Measurements from ENCODE around the gene NEK1. TPM values are rescaled to one million over a fixed set of nuclear protein-coding genes. Genes with fewer than 3 reads are reported as not detected.

NEK1 gene
- total and polyA plus RNA-seq, 2 of the 4 experiments (the other 2 are of a cell fraction) = 3.3 to 3.9 TPM

DNA sequence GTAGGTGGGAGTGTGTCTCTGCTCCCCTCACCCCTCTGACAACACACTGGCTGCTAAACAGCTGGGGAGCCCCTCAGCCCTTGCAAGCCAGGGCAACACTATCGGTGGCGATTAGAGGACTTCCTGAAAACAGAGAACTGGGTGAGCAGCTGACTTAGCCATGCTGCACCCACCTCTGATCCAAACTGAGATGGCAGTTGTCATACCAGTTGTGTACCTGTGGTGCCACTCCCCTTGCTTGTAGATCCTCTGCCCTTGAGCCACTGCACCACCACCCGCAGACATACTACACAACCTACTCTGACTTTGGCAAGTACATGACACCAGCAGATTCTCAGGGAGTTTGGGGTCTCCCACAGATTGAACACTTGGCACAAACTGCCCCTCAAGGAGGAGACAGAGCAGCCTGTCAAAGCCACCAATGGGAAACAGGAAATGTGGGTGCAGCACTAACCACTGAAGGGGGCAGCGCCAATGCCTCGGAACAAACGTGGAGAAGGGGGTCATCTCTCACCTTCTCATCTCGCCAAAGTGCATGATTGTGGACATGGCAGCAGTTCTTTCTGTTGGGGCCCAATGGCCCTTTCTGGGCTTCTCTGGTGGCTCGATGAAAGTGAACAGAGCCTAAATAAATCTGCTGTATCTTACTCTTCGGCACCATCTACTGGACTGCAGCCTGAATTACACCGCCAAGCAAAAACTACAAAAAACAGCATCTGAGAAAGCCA lies 119.8 kb downstream of the NEK1 start:
- Histone ChIP-seq H3K9me3 (ENCODE audit: control insufficient read depth, insufficient read depth, low read length) (no peaks in the 10 kb centered on the region), H3K14ac (replicated peaks; ENCODE audit: low read depth, low read length) (no peak overlapping the region), H3K27ac (ENCODE audit: insufficient read depth, low read length) (no peak overlapping the region), H3K9ac (ENCODE audit: low read depth, low read length) (no peak overlapping the region), H3K18ac (ENCODE audit: low read depth, low read length) (no peak overlapping the region), H3K9me1 (ENCODE audit: insufficient read depth, low read length) (peaks cover 8% of the 10 kb centered on the region), H4K8ac (ENCODE audit: low read depth in 2 of 2, low read length in 2 of 2) (no peak overlapping the region), H2AFZ (replicated peaks; ENCODE audit: low read length, poor library complexity) (peak overlapping the region; percentile 46), H3K79me1 (ENCODE audit: low read depth in 1 of 2, low read length in 2 of 2) (no peaks in the 10 kb centered on the region), H3K56ac (ENCODE audit: extremely low read depth, insufficient read depth, low read length) (no peak overlapping the region), H2BK15ac (ENCODE audit: low read depth, low read length) (no peak overlapping the region), H2AK5ac (ENCODE audit: low read depth, low read length) (peak overlapping the region; percentile 58), H3K23ac (ENCODE audit: low read depth, low read length) (no peak overlapping the region), H4K20me1 (ENCODE audit: insufficient read depth, low read length) (no peaks in the 10 kb centered on the region), H3K4me3 (ENCODE audit: insufficient read depth, low read depth, low read length) (no peak overlapping the region), H2BK120ac (ENCODE audit: low read depth, low read length) (no peak overlapping the region), H3K4me1 (ENCODE audit: control insufficient read depth, insufficient read depth, low read length) (no peaks in the 10 kb centered on the region), H4K5ac (ENCODE audit: low read depth, low read length) (no peak overlapping the region), H3K27me3 (ENCODE audit: control insufficient read depth, insufficient read depth, low read length) (no peaks in the 10 kb centered on the region), H2BK5ac (ENCODE audit: low read depth, low read length, poor library complexity, severe bottlenecking) (no peak overlapping the region), H4K91ac (ENCODE audit: insufficient read depth, low read depth, low read length) (no peak overlapping the region), H3K36me3 (ENCODE audit: control insufficient read depth, insufficient read depth, low read length) (peaks cover 2% of the 10 kb centered on the region; the same call in 1 of the 2 replicates), H2BK20ac (ENCODE audit: low read depth, low read length) (no peak overlapping the region), H3K4me2 (ENCODE audit: low read depth, low read length) (no peak overlapping the region), H2AK9ac (replicated peaks; ENCODE audit: low read depth, low read length, poor library complexity) (no peak overlapping the region), H3K4ac (ENCODE audit: low read depth, low read length) (no peak overlapping the region)
- no TSS peak for BruUV-seq (replicated peaks)
- dilution Hi-C loops (cut with HindIII; ENCODE audit: low sequenced_read_pairs, unreplicated experiment) = no loop called here
- intact Hi-C loops (cut with micrococcal nuclease) = loop anchor here (1.0 kb wide), 2 partner anchors 74 to 569 kb away; no protein-coding TSS in a partner anchor
- TF ChIP-seq, protein P1, sequence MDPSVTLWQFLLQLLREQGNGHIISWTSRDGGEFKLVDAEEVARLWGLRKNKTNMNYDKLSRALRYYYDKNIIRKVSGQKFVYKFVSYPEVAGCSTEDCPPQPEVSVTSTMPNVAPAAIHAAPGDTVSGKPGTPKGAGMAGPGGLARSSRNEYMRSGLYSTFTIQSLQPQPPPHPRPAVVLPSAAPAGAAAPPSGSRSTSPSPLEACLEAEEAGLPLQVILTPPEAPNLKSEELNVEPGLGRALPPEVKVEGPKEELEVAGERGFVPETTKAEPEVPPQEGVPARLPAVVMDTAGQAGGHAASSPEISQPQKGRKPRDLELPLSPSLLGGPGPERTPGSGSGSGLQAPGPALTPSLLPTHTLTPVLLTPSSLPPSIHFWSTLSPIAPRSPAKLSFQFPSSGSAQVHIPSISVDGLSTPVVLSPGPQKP (IDR thresholded peaks at IDR 0.05; ENCODE audit: borderline replicate concordance, low read depth, low read length) = no peak
- TF ChIP-seq CHD1 (IDR thresholded peaks at IDR 0.05; ENCODE audit: low read depth, low read length) (no peak), RCOR1 (IDR thresholded peaks at IDR 0.05; ENCODE audit: insufficient replicate concordance, low read length) (no peak), RFX5 (IDR thresholded peaks at IDR 0.05; ENCODE audit: low read depth, low read length) (no peak), MAFK (IDR thresholded peaks at IDR 0.05; ENCODE audit: low read depth, low read length) (no peak), RAD21 (IDR thresholded peaks at IDR 0.05; ENCODE audit: low read length) (peak; percentile 83), POLR2A (IDR thresholded peaks at IDR 0.05; ENCODE audit: low read depth, low read length) (no peak), SMC3 (IDR thresholded peaks at IDR 0.05; ENCODE audit: low read depth, low read length) (peak; percentile 80), MAZ (IDR thresholded peaks at IDR 0.05; ENCODE audit: borderline replicate concordance, low read depth, low read length) (no peak)
- TF ChIP-seq, protein P2, sequence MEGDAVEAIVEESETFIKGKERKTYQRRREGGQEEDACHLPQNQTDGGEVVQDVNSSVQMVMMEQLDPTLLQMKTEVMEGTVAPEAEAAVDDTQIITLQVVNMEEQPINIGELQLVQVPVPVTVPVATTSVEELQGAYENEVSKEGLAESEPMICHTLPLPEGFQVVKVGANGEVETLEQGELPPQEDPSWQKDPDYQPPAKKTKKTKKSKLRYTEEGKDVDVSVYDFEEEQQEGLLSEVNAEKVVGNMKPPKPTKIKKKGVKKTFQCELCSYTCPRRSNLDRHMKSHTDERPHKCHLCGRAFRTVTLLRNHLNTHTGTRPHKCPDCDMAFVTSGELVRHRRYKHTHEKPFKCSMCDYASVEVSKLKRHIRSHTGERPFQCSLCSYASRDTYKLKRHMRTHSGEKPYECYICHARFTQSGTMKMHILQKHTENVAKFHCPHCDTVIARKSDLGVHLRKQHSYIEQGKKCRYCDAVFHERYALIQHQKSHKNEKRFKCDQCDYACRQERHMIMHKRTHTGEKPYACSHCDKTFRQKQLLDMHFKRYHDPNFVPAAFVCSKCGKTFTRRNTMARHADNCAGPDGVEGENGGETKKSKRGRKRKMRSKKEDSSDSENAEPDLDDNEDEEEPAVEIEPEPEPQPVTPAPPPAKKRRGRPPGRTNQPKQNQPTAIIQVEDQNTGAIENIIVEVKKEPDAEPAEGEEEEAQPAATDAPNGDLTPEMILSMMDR (conservative IDR thresholded peaks at IDR 0.05; ENCODE audit: low read depth, low read length) = peak; percentile 81
- TF ChIP-seq, protein P3, sequence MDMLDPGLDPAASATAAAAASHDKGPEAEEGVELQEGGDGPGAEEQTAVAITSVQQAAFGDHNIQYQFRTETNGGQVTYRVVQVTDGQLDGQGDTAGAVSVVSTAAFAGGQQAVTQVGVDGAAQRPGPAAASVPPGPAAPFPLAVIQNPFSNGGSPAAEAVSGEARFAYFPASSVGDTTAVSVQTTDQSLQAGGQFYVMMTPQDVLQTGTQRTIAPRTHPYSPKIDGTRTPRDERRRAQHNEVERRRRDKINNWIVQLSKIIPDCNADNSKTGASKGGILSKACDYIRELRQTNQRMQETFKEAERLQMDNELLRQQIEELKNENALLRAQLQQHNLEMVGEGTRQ (IDR thresholded peaks at IDR 0.05; ENCODE audit: low read depth, low read length) = no peak
- DNase-seq (peak; percentile 44), ATAC-seq (ENCODE audit: low read depth) (peak; percentile 96)
- in situ Hi-C loops (cut with MboI; ENCODE audit: low sequenced_read_pairs) = loop anchor here (25.0 kb wide), 1 partner anchor 1305 kb away; no protein-coding TSS in a partner anchor
- CTCF ChIA-PET = interaction anchor here (0.8 kb wide), 3 partner anchors 33 to 468 kb away, joined by 3 to 4 read pairs (median 3); no protein-coding TSS in a partner anchor
- POLR2A ChIA-PET (ENCODE audit: unreplicated experiment) = no interaction called here
- 100% methylated on average over 2 of the region's 10 CpGs; no CpG with 5 or more reads in 1 of the 2 experiments for WGBS, 2 experiments (ENCODE audit: extremely low coverage in 2 of 2, insufficient read length in 1 of 2)

All from IMR-90 (cell line).